ENCODE measurements around the gene HOXD10.

HOXD10 gene

DNA sequence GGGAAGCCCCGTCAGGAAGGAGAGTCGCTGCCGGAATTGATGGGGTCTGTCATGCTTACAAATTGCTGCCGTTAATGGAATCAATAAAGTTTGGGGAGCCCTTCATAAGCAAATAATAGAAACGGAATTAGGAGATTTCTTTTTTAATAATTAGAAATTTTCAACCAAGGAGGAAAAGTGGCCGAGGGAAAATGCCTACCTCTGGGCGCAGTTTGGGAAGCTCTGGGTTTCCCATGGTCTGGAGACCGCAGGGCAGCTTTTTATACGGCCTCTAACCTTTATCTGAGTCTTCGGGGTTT is 34.1 kb upstream of the HOXD10 start:
- ATAC-seq = no peak
- no peak for TF ChIP-seq BACH2 (CRISPR knock-in tag; IDR thresholded peaks at IDR 0.05; ENCODE audit: borderline replicate concordance)
- no peak for TF ChIP-seq GLIS3 (CRISPR knock-in tag; IDR thresholded peaks at IDR 0.05)
- no peak for TF ChIP-seq ZNF8 (CRISPR knock-in tag; IDR thresholded peaks at IDR 0.05)
- TF ChIP-seq TOX (CRISPR knock-in tag; IDR thresholded peaks at IDR 0.05; ENCODE audit: borderline replicate concordance) = no peak
- no peak for TF ChIP-seq POU6F1 (CRISPR knock-in tag; IDR thresholded peaks at IDR 0.05; ENCODE audit: borderline replicate concordance, low read depth)
- no peak for TF ChIP-seq TCF4 (CRISPR knock-in tag; IDR thresholded peaks at IDR 0.05; ENCODE audit: borderline replicate concordance)
- no peak for TF ChIP-seq ZNF565 (CRISPR knock-in tag; conservative IDR thresholded peaks at IDR 0.05; ENCODE audit: low read depth)
- no peak for TF ChIP-seq TSHZ2 (CRISPR knock-in tag; IDR thresholded peaks at IDR 0.05)
- no peak for TF ChIP-seq CSRNP3 (CRISPR knock-in tag; IDR thresholded peaks at IDR 0.05)
- no peak for TF ChIP-seq RARB (CRISPR knock-in tag; IDR thresholded peaks at IDR 0.05)
- no peak for TF ChIP-seq ZFP3 (CRISPR knock-in tag; IDR thresholded peaks at IDR 0.05)
- no peak for TF ChIP-seq CREB5 (CRISPR knock-in tag; IDR thresholded peaks at IDR 0.05; ENCODE audit: low read depth)
- TF ChIP-seq ZFP30 (CRISPR knock-in tag; IDR thresholded peaks at IDR 0.05) = no peak
- TF ChIP-seq ZNF70 (CRISPR knock-in tag; IDR thresholded peaks at IDR 0.05) = no peak
- TF ChIP-seq ZC3H10 (CRISPR knock-in tag; IDR thresholded peaks at IDR 0.05) = no peak
- no peak for TF ChIP-seq OSR1 (CRISPR knock-in tag; IDR thresholded peaks at IDR 0.05)
- TF ChIP-seq CSDC2 (CRISPR knock-in tag; IDR thresholded peaks at IDR 0.05) = no peak
- TF ChIP-seq ISL1 (CRISPR knock-in tag; IDR thresholded peaks at IDR 0.05) = no peak
- TF ChIP-seq ARNTL (CRISPR knock-in tag; IDR thresholded peaks at IDR 0.05; ENCODE audit: borderline replicate concordance, low read depth) = no peak
- no peak for TF ChIP-seq ESRRG (CRISPR knock-in tag; IDR thresholded peaks at IDR 0.05)

- ATAC-seq = no peak
- TF ChIP-seq ESRRG (CRISPR knock-in tag; IDR thresholded peaks at IDR 0.05) = no peak
- TF ChIP-seq PPARA (CRISPR knock-in tag; IDR thresholded peaks at IDR 0.05; ENCODE audit: borderline replicate concordance) = no peak
- no peak for TF ChIP-seq CSDC2 (CRISPR knock-in tag; IDR thresholded peaks at IDR 0.05)
- TF ChIP-seq SNAI2 (CRISPR knock-in tag; IDR thresholded peaks at IDR 0.05) = no peak
- TF ChIP-seq TOX (CRISPR knock-in tag; IDR thresholded peaks at IDR 0.05; ENCODE audit: borderline replicate concordance) = no peak
- TF ChIP-seq ISL1 (CRISPR knock-in tag; IDR thresholded peaks at IDR 0.05) = no peak
- no peak for TF ChIP-seq BACH2 (CRISPR knock-in tag; IDR thresholded peaks at IDR 0.05; ENCODE audit: borderline replicate concordance)
- no peak for TF ChIP-seq ZFP3 (CRISPR knock-in tag; IDR thresholded peaks at IDR 0.05)
- no peak for TF ChIP-seq TCF4 (CRISPR knock-in tag; IDR thresholded peaks at IDR 0.05; ENCODE audit: borderline replicate concordance)
Measured at GRCh38 chr2:176082824-176083751, 33.5 kb upstream of the HOXD10 start.

GRCh38 chr2:176083796-176084261 is 32.7 kb upstream of the HOXD10 start, which contains the start of gene EVX2:
EVX2 (minus strand) TSS chr2:176083962; CDS start chr2:176083776, 186 bp downstream.
- no peak for ATAC-seq
- no peak for TF ChIP-seq ARNTL (CRISPR knock-in tag; IDR thresholded peaks at IDR 0.05; ENCODE audit: borderline replicate concordance, low read depth)
